IMR-90 (cell line): Measurements from ENCODE around the gene FOXO1.

ENCODE experiments used
- BHLHE40 ChIP-seq: fragments of 150-350 bp; IDR thresholded peaks from 2 replicates; pipeline ENCODE4 v1.6.1; 2016; ENCODE audit warnings: mild to moderate bottlenecking, low read depth, low read length
- CEBPB ChIP-seq: IDR thresholded peaks from 2 replicates; pipeline ENCODE4 v1.6.1; 2012; ENCODE audit warnings: low read depth, low read length, improper control_type of control experiment
- CHD1 ChIP-seq: IDR thresholded peaks from 2 replicates; pipeline ENCODE4 v1.6.1; 2012; ENCODE audit warnings: low read depth, low read length, improper control_type of control experiment
- CTCF ChIP-seq: conservative IDR thresholded peaks from 2 replicates; pipeline ENCODE4 v1.5.1; 2012; ENCODE audit warnings: mild to moderate bottlenecking, low read depth, low read length, improper control_type of control experiment
- FOS ChIP-seq: fragments of 150-350 bp; IDR thresholded peaks from 2 replicates; pipeline ENCODE4 v1.6.1; 2016; ENCODE audit warnings: low read depth, low read length
- MAFK ChIP-seq: IDR thresholded peaks from 2 replicates; pipeline ENCODE4 v1.6.1; 2012; ENCODE audit warnings: low read depth, low read length, improper control_type of control experiment
- MAZ ChIP-seq: IDR thresholded peaks from 2 replicates; pipeline ENCODE4 v1.6.1; 2012; ENCODE audit warnings: low read depth, mild to moderate bottlenecking, low read length, improper control_type of control experiment, moderate library complexity, borderline replicate concordance
- MXI1 ChIP-seq: IDR thresholded peaks from 2 replicates; pipeline ENCODE4 v1.6.1; 2012; ENCODE audit warnings: low read depth, mild to moderate bottlenecking, low read length, moderate library complexity, borderline replicate concordance
- NFE2L2 ChIP-seq: fragments of 150-350 bp; IDR thresholded peaks from 2 replicates; pipeline ENCODE4 v1.6.1; 2016; ENCODE audit warnings: low read depth, mild to moderate bottlenecking, low read length
- POLR2A ChIP-seq: IDR thresholded peaks from 2 replicates; pipeline ENCODE4 v1.6.1; 2012; ENCODE audit warnings: mild to moderate bottlenecking, low read depth, low read length
- RAD21 ChIP-seq: IDR thresholded peaks from 2 replicates; pipeline ENCODE4 v1.6.1; 2012; ENCODE audit warnings: low read length, improper control_type of control experiment
- RCOR1 ChIP-seq: IDR thresholded peaks from 2 replicates; pipeline ENCODE4 v1.6.1; 2012; ENCODE audit warnings: mild to moderate bottlenecking, low read length, improper control_type of control experiment; ENCODE audit not compliant: insufficient replicate concordance
- SMC3 ChIP-seq: fragments of 150-350 bp; IDR thresholded peaks from 2 replicates; pipeline ENCODE4 v1.6.1; 2016; ENCODE audit warnings: low read depth, mild to moderate bottlenecking, antibody characterized with exemption, low read length, moderate library complexity
- TF ChIP-seq, protein P1 (sequence below): fragments of 150-350 bp; IDR thresholded peaks from 2 replicates; pipeline ENCODE4 v1.6.1; 2017; ENCODE audit warnings: mild to moderate bottlenecking, antibody characterized with exemption, low read length, low read depth

DNA sequence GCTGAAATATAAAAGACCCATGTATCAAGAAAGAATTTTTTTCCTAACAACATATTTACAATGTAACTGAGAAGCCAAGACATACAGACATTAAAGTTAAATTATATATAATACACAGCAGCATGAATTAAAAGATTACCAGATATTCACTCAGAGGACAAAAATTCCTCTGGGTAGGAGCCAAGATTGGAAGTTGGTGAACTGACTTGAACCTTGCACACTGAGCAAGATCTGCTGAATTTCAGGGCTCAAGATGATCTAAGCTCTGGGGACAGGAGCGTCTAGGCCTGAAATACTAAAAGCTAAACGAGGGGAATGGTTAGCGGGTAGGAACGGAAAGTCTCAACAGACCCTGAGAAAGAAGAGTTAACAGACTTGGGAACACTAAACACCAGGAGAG, 8.5 kb downstream of the FOXO1 start:
- TF ChIP-seq, protein P1, sequence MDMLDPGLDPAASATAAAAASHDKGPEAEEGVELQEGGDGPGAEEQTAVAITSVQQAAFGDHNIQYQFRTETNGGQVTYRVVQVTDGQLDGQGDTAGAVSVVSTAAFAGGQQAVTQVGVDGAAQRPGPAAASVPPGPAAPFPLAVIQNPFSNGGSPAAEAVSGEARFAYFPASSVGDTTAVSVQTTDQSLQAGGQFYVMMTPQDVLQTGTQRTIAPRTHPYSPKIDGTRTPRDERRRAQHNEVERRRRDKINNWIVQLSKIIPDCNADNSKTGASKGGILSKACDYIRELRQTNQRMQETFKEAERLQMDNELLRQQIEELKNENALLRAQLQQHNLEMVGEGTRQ: no peak
- TF ChIP-seq CTCF: no peak
- no peak for TF ChIP-seq POLR2A
- TF ChIP-seq RCOR1: no peak
- no peak for TF ChIP-seq MAZ
- no peak for TF ChIP-seq SMC3
- no peak for TF ChIP-seq FOS
- no peak for TF ChIP-seq BHLHE40
- TF ChIP-seq CHD1: no peak
- TF ChIP-seq NFE2L2: no peak
- no peak for TF ChIP-seq MAFK
- no peak for TF ChIP-seq RAD21
- no peak for TF ChIP-seq CEBPB
- TF ChIP-seq MXI1: no peak
